Measurements from ENCODE around the gene HVCN1.

Gene HVCN1

DNA sequence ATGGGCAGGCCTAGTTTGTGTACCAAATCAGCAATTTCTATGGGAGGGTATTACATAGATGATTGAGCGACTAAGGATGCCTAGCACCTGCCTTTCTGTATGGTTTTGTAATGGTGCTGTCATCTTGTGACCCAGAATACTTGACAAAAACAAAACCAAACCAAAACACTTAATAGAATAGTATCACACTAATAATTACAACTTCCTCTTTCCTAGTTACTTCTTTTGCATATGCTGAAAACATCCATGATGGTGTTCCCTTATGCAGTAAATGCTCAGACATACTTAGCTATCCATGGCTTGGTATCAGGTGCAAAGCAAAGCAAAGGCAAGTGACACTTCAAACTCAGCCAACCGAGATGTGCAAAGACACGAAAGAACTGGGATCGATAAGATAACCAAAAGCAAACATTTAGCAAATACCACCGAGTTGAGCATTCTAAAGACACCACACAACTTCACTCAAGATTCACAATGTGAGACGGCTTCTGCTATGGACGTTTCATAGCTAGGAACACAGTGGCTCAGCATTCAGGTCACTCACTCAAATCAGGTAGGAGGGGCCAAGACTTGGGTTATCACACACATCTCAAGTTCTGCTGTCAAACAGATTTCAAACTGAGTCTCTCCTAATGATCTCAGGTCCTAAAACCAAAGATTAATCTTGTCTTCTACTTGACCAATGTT lies 29.4 kb upstream of the HVCN1 start:
- Mint-ChIP-seq H3K36me3 (ENCODE audit: low read depth) (peaks cover 48% of the 10 kb centered on the region), H3K27me3 (ENCODE audit: low read depth) (no peaks in the 10 kb centered on the region)

DNA sequence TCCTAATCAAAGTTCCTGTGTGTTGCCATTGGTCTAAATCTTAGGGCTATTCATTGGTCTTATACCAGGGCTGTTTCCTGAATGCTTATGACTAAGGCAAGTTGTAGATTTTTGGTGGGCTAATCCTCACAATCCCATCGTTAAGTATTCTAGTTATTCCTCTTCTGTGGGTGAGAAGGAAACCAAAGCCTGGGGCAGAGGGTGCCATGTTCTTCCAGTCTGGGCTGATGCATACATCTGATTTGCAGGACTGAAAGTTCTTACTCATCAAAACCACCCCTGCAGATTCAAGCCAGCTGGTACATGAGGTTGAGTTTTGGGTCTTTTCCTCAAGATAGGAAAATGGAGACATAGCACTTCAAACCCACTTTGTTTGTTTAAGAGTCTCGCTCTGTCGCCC lies 28.1 kb upstream of the HVCN1 start:
- Mint-ChIP-seq H3K27ac (no peak overlapping the region), H3K36me3 (ENCODE audit: low read depth) (peaks cover 42% of the 10 kb centered on the region), H3K27me3 (ENCODE audit: low read depth) (no peaks in the 10 kb centered on the region), H3K4me3 (no peak overlapping the region), H3K4me1 (ENCODE audit: low read depth) (no peaks in the 10 kb centered on the region), H3K9me3 (no peaks in the 10 kb centered on the region)

More for the DNA sequence above, 29.4 kb upstream of the HVCN1 start:
- H3K4me3 Mint-ChIP-seq: no peak overlapping the region
- H3K27ac Mint-ChIP-seq: no peak overlapping the region
- H3K4me1 Mint-ChIP-seq (ENCODE audit: low read depth): no peaks in the 10 kb centered on the region
- no peaks in the 10 kb centered on the region for H3K9me3 Mint-ChIP-seq

DNA sequence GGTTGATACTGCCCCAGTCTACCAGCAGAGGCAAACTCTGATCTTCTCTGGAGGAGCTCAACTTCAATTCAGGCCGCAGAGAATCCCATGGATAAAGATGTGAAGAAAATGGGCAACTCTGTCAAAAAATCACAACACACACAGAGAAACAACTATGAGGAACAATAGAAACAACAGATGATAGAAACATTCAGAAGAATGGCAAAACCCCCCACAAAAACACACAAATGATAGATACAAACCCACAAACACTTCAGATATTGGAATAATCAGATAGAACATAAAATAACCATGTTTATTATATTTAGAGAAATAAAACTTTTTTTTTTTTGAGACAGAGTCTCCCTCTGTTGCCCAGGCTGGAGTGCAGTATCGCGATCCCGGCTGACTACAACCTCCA lies 20.0 kb upstream of the HVCN1 start:
- H3K9me3 Mint-ChIP-seq: no peaks in the 10 kb centered on the region
- H3K27ac Mint-ChIP-seq: no peak overlapping the region
- no peaks in the 10 kb centered on the region for H3K27me3 Mint-ChIP-seq (ENCODE audit: low read depth)
- H3K4me1 Mint-ChIP-seq (ENCODE audit: low read depth): no peaks in the 10 kb centered on the region
- H3K4me3 Mint-ChIP-seq: no peak overlapping the region
- peaks cover 5% of the 10 kb centered on the region for H3K36me3 Mint-ChIP-seq (ENCODE audit: low read depth)

DNA sequence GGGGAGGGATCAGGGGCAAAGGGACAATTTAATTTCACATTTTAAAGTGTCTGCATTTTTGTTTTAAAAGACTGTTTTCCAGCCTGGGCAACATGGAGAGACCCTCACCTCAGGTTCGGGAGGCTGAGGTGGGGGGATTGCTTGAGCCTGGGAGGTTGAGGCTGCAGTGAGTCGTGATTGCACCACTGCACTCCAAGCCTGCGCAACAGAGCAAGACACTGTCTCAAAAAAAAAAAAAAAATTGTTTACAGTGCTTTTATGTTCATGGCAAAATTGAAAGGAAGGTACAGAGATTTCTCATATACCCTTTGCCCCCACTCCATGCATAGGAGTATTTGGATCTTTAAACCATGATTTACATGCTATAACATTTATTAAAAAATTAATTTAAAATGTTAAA lies 16.4 kb upstream of the HVCN1 start:
- H3K4me3 Mint-ChIP-seq: no peak overlapping the region
- H3K27ac Mint-ChIP-seq: no peak overlapping the region

DNA sequence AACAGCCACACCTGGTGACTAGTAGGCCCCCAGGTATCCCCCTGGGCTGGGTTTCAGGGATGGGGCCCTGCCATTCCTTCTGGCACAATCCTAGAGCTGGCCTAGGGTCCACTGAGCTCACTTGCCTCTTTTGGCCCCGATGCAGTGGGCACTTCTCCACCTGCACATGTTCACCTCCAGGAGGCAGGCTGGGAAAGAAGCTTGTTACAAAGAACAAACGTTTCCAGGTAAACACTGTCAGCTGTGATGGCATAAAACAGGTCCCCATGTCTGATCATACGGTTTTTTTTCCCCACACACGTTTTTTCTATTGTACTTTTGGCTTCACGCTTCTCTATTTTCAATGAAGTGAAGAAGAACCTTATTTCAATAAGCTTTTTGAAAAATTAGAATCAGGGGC lies 15.8 kb upstream of the HVCN1 start:
- peaks cover 5% of the 10 kb centered on the region for H3K36me3 Mint-ChIP-seq (ENCODE audit: low read depth)
- H3K27me3 Mint-ChIP-seq (ENCODE audit: low read depth): no peaks in the 10 kb centered on the region
- H3K4me3 Mint-ChIP-seq: no peak overlapping the region
- H3K9me3 Mint-ChIP-seq: no peaks in the 10 kb centered on the region
- no peaks in the 10 kb centered on the region for H3K4me1 Mint-ChIP-seq (ENCODE audit: low read depth)
- no peak overlapping the region for H3K27ac Mint-ChIP-seq

More for the DNA sequence above, 16.4 kb upstream of the HVCN1 start:
- no peaks in the 10 kb centered on the region for H3K4me1 Mint-ChIP-seq (ENCODE audit: low read depth)
- H3K27me3 Mint-ChIP-seq (ENCODE audit: low read depth): no peaks in the 10 kb centered on the region
- peaks cover 5% of the 10 kb centered on the region for H3K36me3 Mint-ChIP-seq (ENCODE audit: low read depth)
- H3K9me3 Mint-ChIP-seq: no peaks in the 10 kb centered on the region

DNA sequence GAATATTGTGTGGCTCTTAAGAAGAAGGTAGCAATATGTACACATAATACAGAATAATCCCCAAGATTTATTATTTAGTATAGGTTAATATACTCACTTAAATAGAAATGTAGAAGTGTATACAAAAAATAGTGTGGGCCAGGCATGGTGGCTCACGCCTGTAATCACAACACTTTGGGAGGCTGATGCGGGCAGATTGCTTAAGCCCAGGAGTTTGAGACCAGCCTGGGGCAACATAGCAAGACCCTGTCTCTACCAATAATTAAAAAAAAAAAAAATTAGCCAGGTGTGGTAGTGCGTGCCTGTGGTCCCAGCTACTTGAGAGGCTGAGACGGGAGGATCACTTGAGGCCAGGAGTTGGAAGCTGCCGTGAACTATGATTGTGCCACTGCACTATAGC lies 15.3 kb upstream of the HVCN1 start:
- Mint-ChIP-seq H3K4me1 (ENCODE audit: low read depth) (no peaks in the 10 kb centered on the region), H3K36me3 (ENCODE audit: low read depth) (peaks cover 5% of the 10 kb centered on the region), H3K9me3 (no peaks in the 10 kb centered on the region), H3K27me3 (ENCODE audit: low read depth) (no peaks in the 10 kb centered on the region), H3K4me3 (no peak overlapping the region), H3K27ac (no peak overlapping the region)

DNA sequence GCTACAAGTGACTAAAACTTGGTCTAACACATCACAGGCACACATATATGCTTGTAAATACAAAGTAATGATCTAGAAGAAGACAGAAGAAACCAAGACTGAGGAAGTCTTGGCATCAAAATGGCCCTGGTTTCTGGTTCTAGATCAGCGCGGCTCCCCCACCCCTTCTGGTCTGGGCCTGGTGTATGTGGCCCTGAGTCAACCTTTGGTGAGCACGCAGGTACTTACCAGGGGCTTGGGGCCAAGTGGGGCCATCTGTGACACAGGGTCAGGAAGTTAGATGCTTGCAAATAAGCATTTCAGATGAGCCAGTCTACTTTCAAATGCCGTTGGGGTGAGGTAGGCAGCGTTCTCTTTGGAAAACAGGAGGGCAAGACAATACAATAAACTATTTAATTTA lies 13.2 kb upstream of the HVCN1 start:
- H3K4me3 Mint-ChIP-seq: no peak overlapping the region
- H3K4me1 Mint-ChIP-seq (ENCODE audit: low read depth): peaks cover 6% of the 10 kb centered on the region
- no peaks in the 10 kb centered on the region for H3K9me3 Mint-ChIP-seq
- no peak overlapping the region for H3K27ac Mint-ChIP-seq
- H3K36me3 Mint-ChIP-seq (ENCODE audit: low read depth): no peaks in the 10 kb centered on the region
- H3K27me3 Mint-ChIP-seq (ENCODE audit: low read depth): no peaks in the 10 kb centered on the region

DNA sequence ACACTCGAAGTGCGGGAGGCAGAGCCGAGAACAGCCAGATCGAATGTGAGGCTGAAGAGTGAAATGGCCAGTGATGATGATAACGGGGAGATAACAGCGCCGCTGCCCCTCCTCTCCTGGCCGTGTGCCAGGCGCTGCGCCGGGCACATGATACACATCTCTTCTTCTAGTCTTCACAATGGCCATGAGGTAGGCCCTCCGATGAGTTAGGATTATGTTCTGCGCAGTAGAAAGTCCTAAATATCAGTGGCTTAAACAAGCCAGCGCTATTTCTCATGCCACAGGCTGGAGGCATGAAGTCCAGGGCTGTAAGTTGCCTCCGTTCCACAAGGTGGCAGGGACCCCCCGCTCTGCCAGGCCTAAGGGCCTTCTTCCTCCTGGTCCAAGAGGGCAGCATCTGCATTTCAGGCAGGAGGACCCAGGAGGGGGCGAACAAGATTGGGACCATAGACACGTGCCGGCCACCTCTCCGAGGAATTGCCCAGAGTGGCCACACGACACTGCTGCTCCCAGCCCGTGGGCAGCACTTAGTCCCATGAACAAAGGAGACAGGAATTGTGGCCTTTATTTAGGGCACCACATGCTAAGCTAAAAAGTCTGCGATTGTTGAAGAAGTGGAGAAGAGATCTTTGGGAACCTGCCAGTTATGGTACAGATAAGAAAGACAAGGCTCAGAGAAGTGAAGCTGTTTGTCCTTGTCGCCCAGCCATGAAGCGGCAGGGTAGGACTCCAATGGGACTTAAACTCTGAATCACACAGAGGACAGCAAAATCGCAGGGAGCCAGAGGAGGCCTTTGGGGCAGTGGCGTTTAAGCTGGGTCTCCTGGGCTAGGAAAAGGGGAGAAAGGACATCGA lies 10.9 kb upstream of the HVCN1 start:
- Mint-ChIP-seq H3K36me3 (ENCODE audit: low read depth) (no peaks in the 10 kb centered on the region), H3K9me3 (no peaks in the 10 kb centered on the region), H3K4me3 (no peak overlapping the region), H3K27ac (peak overlapping the region; percentile 36), H3K27me3 (ENCODE audit: low read depth) (no peaks in the 10 kb centered on the region), H3K4me1 (ENCODE audit: low read depth) (peaks cover 10% of the 10 kb centered on the region)

DNA sequence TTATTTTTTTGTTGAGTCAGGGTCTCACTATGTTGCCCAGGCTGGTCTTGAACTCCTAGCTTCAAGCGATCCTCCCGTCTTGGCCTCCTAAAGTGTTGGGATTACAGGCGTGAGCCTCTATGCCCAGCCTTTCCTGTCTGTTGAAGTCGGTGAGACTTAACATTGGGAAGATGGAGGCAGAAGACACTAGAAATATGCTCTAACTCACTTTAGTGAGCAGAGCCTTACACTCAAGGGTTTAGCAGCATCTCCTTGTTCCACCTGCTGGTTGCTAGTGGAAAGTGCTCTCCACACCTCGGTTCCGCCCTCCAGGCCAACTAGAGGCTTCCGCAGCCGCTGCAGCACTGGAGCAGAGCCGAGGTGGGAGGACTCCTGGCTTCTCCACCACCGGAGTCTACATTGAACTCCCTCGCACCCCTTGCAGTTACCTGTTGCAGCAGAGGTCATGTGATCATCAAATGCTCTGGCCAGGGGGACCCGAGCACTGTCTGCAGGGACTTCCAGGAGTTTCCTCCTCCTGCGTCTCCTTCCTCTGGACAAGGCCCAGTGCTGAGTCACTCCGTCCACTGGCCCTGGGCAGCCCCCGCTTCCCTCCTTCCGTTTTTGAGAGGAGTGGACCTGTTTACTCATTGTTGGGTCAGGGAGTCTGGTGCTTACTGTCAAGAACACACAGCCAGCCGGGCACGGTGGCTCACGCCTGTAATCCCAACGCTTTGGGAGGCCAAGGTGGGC lies 9.4 kb upstream of the HVCN1 start:
- peak overlapping the region; percentile 70 for H3K27ac Mint-ChIP-seq
- H3K4me3 Mint-ChIP-seq: no peak overlapping the region
- no peaks in the 10 kb centered on the region for H3K36me3 Mint-ChIP-seq (ENCODE audit: low read depth)
- no peaks in the 10 kb centered on the region for H3K9me3 Mint-ChIP-seq
- peaks cover 10% of the 10 kb centered on the region for H3K4me1 Mint-ChIP-seq (ENCODE audit: low read depth)
- H3K27me3 Mint-ChIP-seq (ENCODE audit: low read depth): no peaks in the 10 kb centered on the region

DNA sequence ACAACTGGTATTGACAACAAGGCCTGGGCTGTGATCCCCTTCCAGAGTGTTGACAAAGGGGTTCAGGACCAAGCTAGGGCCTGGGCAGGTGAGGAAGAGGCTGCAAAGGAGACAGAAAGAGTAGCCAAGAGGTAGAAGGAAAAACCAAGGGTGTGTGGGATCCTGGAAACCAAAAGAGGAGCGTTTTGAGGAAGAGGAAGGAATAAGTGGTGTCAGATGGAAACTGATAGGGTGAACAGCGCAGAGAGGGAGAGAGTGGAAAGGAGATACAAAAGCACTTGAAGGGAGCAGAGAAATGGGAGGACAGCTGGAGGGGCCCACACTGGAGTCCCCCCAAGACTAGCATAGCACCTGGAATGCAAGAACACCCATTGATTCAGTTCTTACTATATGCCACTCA lies 8.3 kb upstream of the HVCN1 start:
- H3K36me3 Mint-ChIP-seq (ENCODE audit: low read depth): no peaks in the 10 kb centered on the region

DNA sequence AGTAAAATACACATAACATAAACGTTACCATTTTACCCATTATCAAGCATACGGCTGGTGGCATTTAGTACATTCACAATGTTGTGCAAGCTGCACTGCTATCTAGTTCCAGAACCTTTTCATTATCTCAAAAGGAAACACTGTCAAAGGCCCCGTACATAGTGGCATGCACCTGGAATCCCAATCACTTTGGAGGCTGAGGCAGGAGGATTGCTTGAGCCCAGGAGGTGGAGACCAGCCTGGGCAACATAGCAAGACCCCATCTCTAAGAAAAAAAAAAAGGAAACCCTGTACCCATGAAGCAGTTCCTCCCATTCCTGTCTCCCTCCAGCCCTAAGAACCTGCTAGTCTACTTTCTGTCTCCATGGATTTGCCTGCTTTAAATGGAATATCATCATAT lies 7.4 kb upstream of the HVCN1 start:
- Mint-ChIP-seq H3K4me3 (no peak overlapping the region), H3K9me3 (no peaks in the 10 kb centered on the region), H3K4me1 (ENCODE audit: low read depth) (peaks cover 10% of the 10 kb centered on the region), H3K27me3 (ENCODE audit: low read depth) (no peaks in the 10 kb centered on the region), H3K36me3 (ENCODE audit: low read depth) (no peaks in the 10 kb centered on the region), H3K27ac (peak overlapping the region; percentile 10)

More for the DNA sequence above, 8.3 kb upstream of the HVCN1 start:
- Mint-ChIP-seq H3K27me3 (ENCODE audit: low read depth) (no peaks in the 10 kb centered on the region), H3K9me3 (no peaks in the 10 kb centered on the region), H3K4me3 (no peak overlapping the region), H3K27ac (no peak overlapping the region), H3K4me1 (ENCODE audit: low read depth) (peaks cover 10% of the 10 kb centered on the region)

DNA sequence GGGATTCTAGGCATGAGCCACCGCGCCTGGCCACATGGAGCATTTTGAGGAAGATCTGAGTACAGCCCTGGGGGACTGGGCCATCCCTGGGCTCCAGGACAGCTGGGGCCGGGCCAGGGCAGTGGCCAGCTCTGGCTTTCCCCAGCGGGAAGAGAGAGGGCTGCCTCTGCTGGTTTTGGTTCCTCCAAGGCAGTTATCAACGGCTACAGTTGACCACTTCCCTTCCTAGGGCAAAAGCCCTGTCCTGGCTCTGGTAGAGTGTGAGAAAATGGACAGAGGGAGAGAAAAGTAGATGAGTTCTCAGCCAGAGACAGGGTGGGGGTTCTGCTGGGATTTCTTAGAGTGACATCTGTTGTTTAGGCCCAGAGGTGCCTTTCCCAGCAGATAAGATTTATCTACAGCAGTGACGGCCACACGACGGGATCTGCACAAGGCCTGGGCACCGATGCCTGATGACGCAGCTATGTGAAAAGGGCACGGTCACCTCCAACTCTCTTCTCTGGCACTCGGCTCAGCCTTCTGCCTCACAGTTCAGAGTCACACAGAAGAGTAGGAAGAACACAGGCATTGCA lies 5.5 kb upstream of the HVCN1 start:
- Mint-ChIP-seq H3K27me3 (ENCODE audit: low read depth) (no peaks in the 10 kb centered on the region), H3K36me3 (ENCODE audit: low read depth) (no peaks in the 10 kb centered on the region), H3K4me3 (no peak overlapping the region), H3K27ac (no peak overlapping the region), H3K4me1 (ENCODE audit: low read depth) (peaks cover 22% of the 10 kb centered on the region), H3K9me3 (no peaks in the 10 kb centered on the region)

DNA sequence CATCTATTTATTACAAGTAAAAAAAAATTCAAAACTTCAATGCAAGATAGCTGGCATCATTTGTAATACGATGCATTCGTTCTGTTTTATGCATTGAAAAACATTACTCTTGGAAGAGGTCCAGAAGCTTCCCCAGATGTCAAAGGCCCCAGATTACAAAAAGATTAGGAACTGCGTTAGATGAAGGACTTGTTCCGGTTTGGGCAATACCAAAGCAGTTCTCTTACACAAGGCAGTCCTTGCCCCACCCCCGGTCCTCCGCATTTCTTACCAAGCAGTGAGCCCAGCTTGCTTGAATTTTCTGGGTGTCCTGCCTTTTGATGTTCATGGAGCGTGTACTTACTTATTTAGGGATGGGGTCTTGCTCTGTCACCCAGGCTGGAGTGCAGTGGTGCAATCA lies 4.8 kb upstream of the HVCN1 start:
- peaks cover 22% of the 10 kb centered on the region for H3K4me1 Mint-ChIP-seq (ENCODE audit: low read depth)
- no peak overlapping the region for H3K27ac Mint-ChIP-seq
- H3K27me3 Mint-ChIP-seq (ENCODE audit: low read depth): no peaks in the 10 kb centered on the region
- no peaks in the 10 kb centered on the region for H3K36me3 Mint-ChIP-seq (ENCODE audit: low read depth)
- no peaks in the 10 kb centered on the region for H3K9me3 Mint-ChIP-seq
- H3K4me3 Mint-ChIP-seq: no peak overlapping the region

DNA sequence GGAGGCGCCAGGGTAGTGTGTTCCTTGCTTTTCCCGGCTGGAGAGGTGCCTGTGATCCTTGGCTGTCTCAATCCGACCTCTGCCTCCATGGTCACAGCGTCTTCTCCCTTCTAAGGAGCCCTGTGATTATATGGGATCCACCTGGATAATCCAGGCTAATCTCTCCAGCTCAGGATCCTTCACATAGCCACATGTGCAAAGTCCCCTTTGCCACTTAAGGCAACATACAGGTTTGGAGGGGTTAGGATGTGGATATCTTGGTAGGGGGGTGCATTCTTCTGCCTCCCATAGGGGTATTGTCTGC lies 1.2 kb upstream of the HVCN1 start:
- Mint-ChIP-seq H3K4me1 (ENCODE audit: low read depth) (peaks cover 25% of the 10 kb centered on the region), H3K27me3 (ENCODE audit: low read depth) (peaks cover 11% of the 10 kb centered on the region), H3K9me3 (no peaks in the 10 kb centered on the region), H3K36me3 (ENCODE audit: low read depth) (peaks cover 10% of the 10 kb centered on the region), H3K4me3 (peak overlapping the region; percentile 95), H3K27ac (peak overlapping the region; percentile 84)

Measured in T-helper 1 cell treated with Interleukin-12 subunit alpha and Interleukin-12 subunit beta and Interleukin-4 antibody, amounts not matched to agents 30 μg/mL and 1 μg/mL, for 36 hours (primary cell).